Measurements from ENCODE around the gene FRMD4A.

FRMD4A gene

GRCh38 chr10:14340051-14340744 lies 9.5 kb upstream of the FRMD4A start:
- DNase-seq (ENCODE audit: low spot score): no peak

GRCh38 chr10:14336736-14337135 lies 6.0 kb upstream of the FRMD4A start:
- no peak for DNase-seq (ENCODE audit: low spot score)

GRCh38 chr10:14334771-14335170 lies 4.0 kb upstream of the FRMD4A start:
- DNase-seq (ENCODE audit: low spot score): no peak

GRCh38 chr10:14333606-14334005 lies 2.9 kb upstream of the FRMD4A start:
- DNase-seq (ENCODE audit: low spot score): no peak

GRCh38 chr10:14332903-14333302 lies 2.2 kb upstream of the FRMD4A start:
- DNase-seq (ENCODE audit: low spot score): no peak

GRCh38 chr10:14329746-14330173 lies 964 bp downstream of the FRMD4A start:
- DNase-seq (ENCODE audit: low spot score): no peak

GRCh38 chr10:14328881-14329672 lies 1.6 kb downstream of the FRMD4A start:
- no peak for DNase-seq (ENCODE audit: low spot score)

GRCh38 chr10:14327527-14327926 lies 3.2 kb downstream of the FRMD4A start:
- DNase-seq (ENCODE audit: low spot score): no peak

GRCh38 chr10:14326581-14326980 lies 4.1 kb downstream of the FRMD4A start:
- DNase-seq (ENCODE audit: low spot score): no peak

GRCh38 chr10:14325325-14325955 lies 5.3 kb downstream of the FRMD4A start:
- no peak for DNase-seq (ENCODE audit: low spot score)

GRCh38 chr10:14322526-14323188 lies 8.1 kb downstream of the FRMD4A start:
- no peak for DNase-seq (ENCODE audit: low spot score)

GRCh38 chr10:14318007-14318406 lies 12.7 kb downstream of the FRMD4A start:
- no peak for DNase-seq (ENCODE audit: low spot score)

- no peak for DNase-seq (ENCODE audit: low spot score)
Observed at GRCh38 chr10:14312014-14312413, 18.7 kb downstream of the FRMD4A start.

GRCh38 chr10:14311206-14311957 lies 19.3 kb downstream of the FRMD4A start:
- DNase-seq (ENCODE audit: low spot score): no peak

- no peak for DNase-seq (ENCODE audit: low spot score)
Observed at GRCh38 chr10:14309593-14309992, 21.1 kb downstream of the FRMD4A start.

- DNase-seq (ENCODE audit: low spot score): no peak
Observed at GRCh38 chr10:14306190-14306589, 24.5 kb downstream of the FRMD4A start.

- DNase-seq (ENCODE audit: low spot score): no peak
Observed at GRCh38 chr10:14304046-14304445, 26.7 kb downstream of the FRMD4A start.

GRCh38 chr10:14302035-14302434 lies 28.7 kb downstream of the FRMD4A start:
- no peak for DNase-seq (ENCODE audit: low spot score)

- no peak for DNase-seq (ENCODE audit: low spot score)
Observed at GRCh38 chr10:14299556-14299955, 31.2 kb downstream of the FRMD4A start.

GRCh38 chr10:14296065-14296709 lies 34.5 kb downstream of the FRMD4A start:
- no peak for DNase-seq (ENCODE audit: low spot score)

GRCh38 chr10:14294347-14295059 lies 36.2 kb downstream of the FRMD4A start:
- DNase-seq (ENCODE audit: low spot score): no peak

Measured in HuH-7.5 (cell line).